RWPE2 (cell line): ENCODE measurements around the gene CYP2F1.
"Not testable (repeated sequence)": the region's sequence is repeated elsewhere in the genome, so short reads cannot be mapped to it uniquely, and the experiment has no call there.

Experiments
- ATAC-seq: fragments of 200-7000 bp; cut with Tn5 transposase; 3 replicates; pipeline ENCODE4 v1.9.1; 2021; ENCODE audit warnings: low read depth
- DNase-seq: peaks from one replicate; pipeline ENCODE4 v3.0.0-alpha.2; 2020; ENCODE audit warnings: low spot score
- H3K27ac ChIP-seq: fragments of 450-650 bp; 2 replicates; pipeline ENCODE4 v1.5.1; 2017; ENCODE audit warnings: mild to moderate bottlenecking; ENCODE audit not compliant: poor library complexity, severe bottlenecking
- H3K27me3 ChIP-seq: fragments of 250-450 bp; sonication (Bioruptor Pico); 2 replicates; pipeline ENCODE4 v1.5.1; 2021; ENCODE audit warnings: mild to moderate bottlenecking, moderate library complexity; ENCODE audit not compliant: insufficient read depth, poor library complexity, severe bottlenecking
- H3K36me3 ChIP-seq: fragments of 250-450 bp; sonication (Bioruptor Pico); 2 replicates; pipeline ENCODE4 v1.5.1; 2020; ENCODE audit warnings: low read depth, mild to moderate bottlenecking, moderate library complexity
- H3K4me1 ChIP-seq: fragments of 250-450 bp; sonication (Bioruptor Pico); 2 replicates; pipeline ENCODE4 v1.5.1; 2021; ENCODE audit warnings: mild to moderate bottlenecking, moderate library complexity; ENCODE audit not compliant: insufficient read depth, poor library complexity, severe bottlenecking
- H3K4me3 ChIP-seq: fragments of 250-450 bp; sonication (Bioruptor Pico); 2 replicates; pipeline ENCODE4 v1.5.1; 2021; ENCODE audit warnings: mild to moderate bottlenecking, moderate library complexity; ENCODE audit not compliant: severe bottlenecking
- H3K9me3 ChIP-seq: fragments of 250-450 bp; sonication (Bioruptor Pico); 2 replicates; pipeline ENCODE4 v1.5.1; 2021; ENCODE audit warnings: mild to moderate bottlenecking, moderate library complexity; ENCODE audit not compliant: severe bottlenecking
- TF ChIP-seq, protein P1 (sequence below): fragments of 450-650 bp; IDR thresholded peaks from one replicate; pipeline ENCODE4 v1.5.1; 2017; ENCODE audit warnings: mild to moderate bottlenecking, moderate library complexity; ENCODE audit not compliant: poor library complexity, severe bottlenecking

Gene CYP2F1

DNA sequence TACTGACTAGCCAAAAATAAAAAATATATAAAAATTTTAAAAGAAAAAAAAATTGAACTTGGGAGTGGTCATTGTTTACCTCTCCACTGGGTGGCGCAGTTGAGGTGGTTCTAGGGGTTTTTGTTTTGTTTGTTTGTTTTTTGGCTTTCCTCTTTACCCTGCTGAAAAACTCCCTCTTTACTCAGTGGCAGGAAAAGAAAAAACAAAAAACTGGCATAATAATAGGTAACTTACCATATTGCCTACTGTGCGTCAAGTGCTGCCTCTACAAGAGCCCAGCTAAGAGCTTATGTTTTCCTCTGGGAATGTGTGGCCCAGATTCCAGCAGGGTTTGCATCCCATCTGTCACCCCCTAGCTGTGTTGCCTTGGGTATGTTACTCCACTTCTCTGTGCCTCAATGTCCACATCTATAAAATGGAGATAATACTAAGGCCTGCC lies 12.6 kb downstream of the CYP2F1 start:
- DNase-seq, H3K9me3 ChIP-seq, H3K36me3 ChIP-seq, H3K4me3 ChIP-seq, H3K27me3 ChIP-seq, H3K4me1 ChIP-seq, ATAC-seq, H3K27ac ChIP-seq: not testable (repeated sequence)
- TF ChIP-seq, protein P1, sequence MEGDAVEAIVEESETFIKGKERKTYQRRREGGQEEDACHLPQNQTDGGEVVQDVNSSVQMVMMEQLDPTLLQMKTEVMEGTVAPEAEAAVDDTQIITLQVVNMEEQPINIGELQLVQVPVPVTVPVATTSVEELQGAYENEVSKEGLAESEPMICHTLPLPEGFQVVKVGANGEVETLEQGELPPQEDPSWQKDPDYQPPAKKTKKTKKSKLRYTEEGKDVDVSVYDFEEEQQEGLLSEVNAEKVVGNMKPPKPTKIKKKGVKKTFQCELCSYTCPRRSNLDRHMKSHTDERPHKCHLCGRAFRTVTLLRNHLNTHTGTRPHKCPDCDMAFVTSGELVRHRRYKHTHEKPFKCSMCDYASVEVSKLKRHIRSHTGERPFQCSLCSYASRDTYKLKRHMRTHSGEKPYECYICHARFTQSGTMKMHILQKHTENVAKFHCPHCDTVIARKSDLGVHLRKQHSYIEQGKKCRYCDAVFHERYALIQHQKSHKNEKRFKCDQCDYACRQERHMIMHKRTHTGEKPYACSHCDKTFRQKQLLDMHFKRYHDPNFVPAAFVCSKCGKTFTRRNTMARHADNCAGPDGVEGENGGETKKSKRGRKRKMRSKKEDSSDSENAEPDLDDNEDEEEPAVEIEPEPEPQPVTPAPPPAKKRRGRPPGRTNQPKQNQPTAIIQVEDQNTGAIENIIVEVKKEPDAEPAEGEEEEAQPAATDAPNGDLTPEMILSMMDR = peak; percentile 60

DNA sequence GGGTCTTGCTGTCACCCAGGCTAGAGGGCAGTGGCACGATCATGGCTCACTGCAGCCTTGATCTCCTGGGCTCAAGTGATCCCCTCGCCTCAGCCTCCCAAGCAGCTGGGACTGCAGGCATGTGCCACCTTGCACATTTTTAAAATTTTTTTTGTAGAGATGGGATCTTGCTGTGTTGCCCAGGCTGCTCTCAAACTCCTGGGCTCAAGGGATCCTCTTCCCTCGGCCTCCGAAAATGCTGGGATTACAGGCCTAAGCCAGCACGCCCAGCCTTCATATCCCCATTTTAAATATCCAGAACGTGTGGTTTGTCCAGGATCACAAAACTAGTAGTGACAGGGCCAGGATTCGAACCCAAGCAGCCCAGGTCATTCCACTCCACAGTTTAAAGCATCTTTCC lies 13.1 kb downstream of the CYP2F1 start:
- H3K4me3 ChIP-seq, H3K27ac ChIP-seq, DNase-seq, H3K27me3 ChIP-seq, H3K4me1 ChIP-seq, ATAC-seq, H3K9me3 ChIP-seq, H3K36me3 ChIP-seq: not testable (repeated sequence)

GRCh38 chr19:41127801-41128300 lies 13.6 kb downstream of the CYP2F1 start:
- H3K27ac ChIP-seq, H3K9me3 ChIP-seq, H3K4me3 ChIP-seq, H3K4me1 ChIP-seq, H3K27me3 ChIP-seq, H3K36me3 ChIP-seq, DNase-seq: not testable (repeated sequence)
- peak; percentile 84 for ATAC-seq

DNA sequence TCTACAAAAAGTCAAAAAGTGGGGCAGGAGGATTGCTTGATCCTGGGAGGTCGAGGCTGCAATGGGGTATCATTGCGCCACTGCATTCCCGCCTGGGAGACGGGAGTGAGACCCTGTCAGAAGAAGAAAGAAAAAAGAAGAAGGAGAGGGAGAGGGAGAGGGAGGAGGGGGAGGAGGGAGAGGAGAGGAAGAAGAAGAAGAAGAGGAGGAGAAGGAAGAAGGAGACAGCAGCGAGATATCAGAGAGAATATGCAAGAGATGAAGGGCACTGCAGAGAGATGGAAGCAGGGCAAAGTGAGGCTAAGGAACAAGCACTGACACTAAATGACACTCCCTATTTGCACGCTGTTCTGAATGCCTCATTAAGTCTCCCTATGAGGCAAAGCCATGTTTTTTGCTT lies 14.5 kb downstream of the CYP2F1 start:
- H3K27me3 ChIP-seq = no peaks in the 10 kb centered on the region

GRCh38 chr19:41131186-41131585 lies 17.0 kb downstream of the CYP2F1 start:
- ATAC-seq (no peak), DNase-seq (no peak)
- no peak overlapping the region for H3K27ac ChIP-seq
- no peak overlapping the region for H3K4me3 ChIP-seq
- H3K4me1 ChIP-seq = no peaks in the 10 kb centered on the region
- TF ChIP-seq, protein P1 = no peak
- no peaks in the 10 kb centered on the region for H3K27me3 ChIP-seq
- H3K36me3 ChIP-seq = no peaks in the 10 kb centered on the region
- no peaks in the 10 kb centered on the region for H3K9me3 ChIP-seq

More for the DNA sequence above, 14.5 kb downstream of the CYP2F1 start:
- Histone ChIP-seq H3K27ac (no peak overlapping the region), H3K9me3 (no peaks in the 10 kb centered on the region), H3K36me3 (no peaks in the 10 kb centered on the region), H3K4me1 (no peaks in the 10 kb centered on the region), H3K4me3 (no peak overlapping the region)
- ATAC-seq (no peak), DNase-seq (no peak)
- TF ChIP-seq, protein P1 = no peak

DNA sequence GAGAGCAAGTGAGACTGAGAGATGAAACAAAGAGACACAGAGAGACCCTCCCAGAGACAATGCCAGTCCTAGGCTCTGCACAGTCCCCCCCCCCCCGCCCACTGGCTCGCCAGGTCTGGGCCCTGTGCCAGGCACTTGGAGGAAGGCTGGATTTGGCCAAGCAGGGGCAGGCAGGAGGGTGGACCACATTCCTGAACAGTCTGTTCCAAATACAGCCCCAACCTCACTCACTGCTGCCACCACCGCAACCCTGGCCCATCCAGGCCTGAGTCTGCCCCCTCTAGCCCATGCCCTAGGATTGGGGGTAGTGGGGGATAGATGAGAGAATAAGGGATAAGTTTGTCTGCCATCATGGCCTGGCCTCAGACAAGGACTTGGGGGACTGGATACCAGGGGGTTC lies 19.0 kb downstream of the CYP2F1 start:
- ATAC-seq = 0 out of 3 replicates have a peak, but pooled peaks have one; percentile 33
- Histone ChIP-seq H3K27ac (no peak overlapping the region), H3K4me1 (no peaks in the 10 kb centered on the region), H3K36me3 (no peaks in the 10 kb centered on the region), H3K27me3 (no peaks in the 10 kb centered on the region), H3K4me3 (no peak overlapping the region), H3K9me3 (no peaks in the 10 kb centered on the region)
- TF ChIP-seq, protein P1 = no peak
- DNase-seq = no peak
